Activated CD4-positive, alpha-beta T cell treated with anti-CD3 and anti-CD28 coated beads, Interleukin-2, amount 50 U/mL, for 4 hours (primary cell): ENCODE measurements around the gene RAB44.

ENCODE experiments used
- DNase-seq, 2 experiments: peaks; one replicate each; pipeline ENCODE4 v3.0.0-alpha.2; 2020

RAB44 gene

DNA sequence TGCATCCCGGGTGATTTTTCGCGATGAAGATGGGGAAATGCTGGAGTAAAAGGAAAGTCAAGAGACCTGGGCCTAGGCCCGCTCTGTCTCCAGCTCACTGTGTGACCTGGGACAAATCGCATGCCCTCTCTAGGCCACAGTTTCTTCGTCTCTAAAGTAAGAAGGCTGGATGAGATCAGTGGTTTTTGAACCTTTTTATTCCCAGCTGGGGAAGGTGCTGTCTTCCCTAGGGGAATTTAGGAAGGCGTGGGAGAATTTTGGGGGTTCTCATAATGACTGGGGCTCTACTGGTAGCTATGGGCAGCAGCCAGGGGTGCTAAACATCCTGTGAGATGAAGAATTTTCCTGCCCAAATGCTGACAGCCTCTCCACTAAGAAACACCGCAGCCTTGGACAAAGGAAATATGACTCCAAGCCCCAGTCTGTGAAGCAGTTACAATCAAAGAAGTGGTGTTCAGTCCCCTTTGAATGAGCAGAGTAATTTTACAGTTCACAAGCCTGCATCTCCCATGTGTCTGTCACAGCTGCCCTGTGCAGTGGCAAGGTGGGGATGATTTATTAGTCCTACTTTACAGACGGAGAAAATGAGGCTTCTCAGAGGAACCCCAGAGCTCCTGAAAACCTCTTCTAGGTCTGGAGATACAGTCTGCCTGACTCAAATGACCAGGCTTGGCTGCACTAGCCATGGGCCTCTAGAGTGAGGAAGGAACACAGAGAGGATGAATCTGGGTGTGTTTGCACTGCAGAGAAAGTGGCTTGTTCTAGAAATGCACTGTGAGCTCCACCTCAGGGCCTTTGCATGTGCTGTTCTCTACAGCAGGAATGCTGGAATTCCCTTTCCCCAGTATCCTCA lies 57.2 kb downstream of the RAB44 start:
- no peak for DNase-seq

DNA sequence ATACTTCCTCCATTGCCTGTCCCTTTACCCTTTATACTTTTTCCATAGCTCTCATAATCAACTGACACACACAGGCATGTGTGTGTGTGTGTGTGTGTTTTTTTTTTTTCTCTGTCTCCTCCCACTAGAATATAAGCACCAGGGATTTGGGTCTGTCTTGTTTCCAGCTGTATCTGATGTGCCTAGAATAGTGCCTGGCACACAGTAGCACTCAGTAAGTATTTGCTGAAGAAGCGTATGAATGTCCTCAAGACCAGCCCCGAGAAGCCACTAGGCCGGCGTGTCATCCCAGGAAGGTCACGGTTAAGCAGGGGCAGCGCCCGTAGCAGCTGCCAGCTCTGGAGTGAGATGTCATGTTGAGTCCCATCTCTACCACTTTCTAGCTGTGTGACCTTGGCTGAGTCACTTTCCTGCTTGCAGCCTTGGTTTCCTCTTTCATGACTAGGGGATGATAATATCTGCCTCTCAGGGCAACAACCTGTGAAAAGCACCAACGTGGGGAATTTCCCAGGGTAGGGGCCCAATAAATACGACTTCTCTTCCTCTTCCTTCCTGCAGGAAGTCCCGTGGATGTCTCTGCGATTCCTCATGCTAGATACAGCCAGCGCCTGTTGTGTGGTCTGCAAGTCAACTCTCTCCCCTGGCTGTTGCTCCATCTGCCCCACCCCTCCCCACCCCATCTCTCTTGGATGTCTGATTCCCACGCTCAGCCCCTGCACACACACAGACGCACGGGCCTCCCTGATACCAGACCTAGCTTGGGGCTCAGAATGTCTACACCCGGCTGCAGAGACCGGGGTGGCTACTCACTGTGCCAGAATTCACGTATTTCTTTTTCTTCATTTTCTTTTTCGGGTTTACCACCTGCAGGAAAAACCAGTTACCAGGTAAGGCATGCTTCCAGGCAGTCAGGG lies 58.1 kb downstream of the RAB44 start:
- peak; percentile 61 to 67 for DNase-seq

DNA sequence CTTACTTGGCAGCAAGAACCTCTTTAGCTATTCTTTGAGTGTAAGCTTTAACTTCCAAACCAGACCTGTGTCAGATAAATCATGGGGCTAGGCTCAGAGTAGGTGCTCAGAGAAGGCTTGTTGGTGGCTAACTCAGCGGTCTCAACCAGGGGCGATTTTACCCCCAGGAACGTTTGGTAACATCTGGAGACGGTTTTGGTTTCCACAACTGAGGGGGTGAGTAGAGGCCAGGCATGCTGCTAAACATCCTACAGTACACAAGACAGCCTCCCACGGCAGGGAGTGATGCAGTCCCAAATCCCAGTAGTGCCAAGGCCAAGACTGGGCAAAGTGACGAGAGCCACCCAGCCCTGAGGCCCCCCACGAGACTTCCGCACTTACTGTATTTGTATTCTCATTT lies 59.2 kb downstream of the RAB44 start:
- DNase-seq: no peak

DNA sequence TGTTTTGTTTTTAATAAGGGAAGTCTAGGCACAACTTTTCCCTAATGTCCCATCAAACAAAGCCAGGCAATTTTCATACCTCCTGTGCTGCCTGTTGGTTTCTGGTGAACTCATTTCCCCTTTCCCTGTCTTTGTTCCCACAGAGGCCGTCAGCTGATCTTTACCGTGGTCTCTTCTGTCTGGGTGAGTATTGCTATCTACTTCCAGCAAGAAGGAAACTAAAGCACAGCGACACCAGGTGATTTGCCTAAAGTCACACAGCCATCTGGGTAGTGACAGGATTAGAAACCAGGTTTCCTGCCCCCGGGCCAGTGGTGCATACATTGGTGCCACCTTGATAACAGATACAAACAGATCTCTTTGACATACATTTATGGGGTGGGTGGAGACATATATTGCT lies 59.6 kb downstream of the RAB44 start:
- DNase-seq: peak in 1 of 2 experiments; percentile 17

DNA sequence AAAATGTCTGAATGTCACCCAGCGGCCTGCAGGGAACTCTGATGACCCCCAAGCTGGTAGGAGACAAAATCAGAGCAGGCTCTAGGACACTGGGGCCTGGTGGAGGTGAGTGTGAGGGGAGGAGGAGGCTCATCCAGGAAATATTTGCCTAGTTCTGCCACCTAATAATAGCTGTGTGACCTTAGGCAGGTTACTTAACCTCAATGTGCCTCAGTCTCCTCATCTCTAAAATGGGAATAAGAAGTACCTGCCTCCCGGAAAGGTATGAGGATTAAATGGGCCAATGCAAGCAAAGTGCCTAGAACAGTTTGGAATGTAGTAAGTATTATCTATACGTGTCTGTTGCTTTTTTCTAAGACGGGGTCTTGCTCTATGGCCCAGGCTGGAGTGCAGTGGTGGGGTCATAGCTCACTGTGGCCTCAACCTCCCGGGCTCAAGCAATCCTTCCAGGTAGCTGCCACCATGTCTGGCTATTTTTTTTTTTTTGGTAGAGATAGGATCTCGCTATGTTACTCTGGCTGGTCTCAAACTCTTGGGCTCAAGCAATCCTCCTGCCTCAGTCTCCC lies 60.4 kb downstream of the RAB44 start:
- DNase-seq: no peak

DNA sequence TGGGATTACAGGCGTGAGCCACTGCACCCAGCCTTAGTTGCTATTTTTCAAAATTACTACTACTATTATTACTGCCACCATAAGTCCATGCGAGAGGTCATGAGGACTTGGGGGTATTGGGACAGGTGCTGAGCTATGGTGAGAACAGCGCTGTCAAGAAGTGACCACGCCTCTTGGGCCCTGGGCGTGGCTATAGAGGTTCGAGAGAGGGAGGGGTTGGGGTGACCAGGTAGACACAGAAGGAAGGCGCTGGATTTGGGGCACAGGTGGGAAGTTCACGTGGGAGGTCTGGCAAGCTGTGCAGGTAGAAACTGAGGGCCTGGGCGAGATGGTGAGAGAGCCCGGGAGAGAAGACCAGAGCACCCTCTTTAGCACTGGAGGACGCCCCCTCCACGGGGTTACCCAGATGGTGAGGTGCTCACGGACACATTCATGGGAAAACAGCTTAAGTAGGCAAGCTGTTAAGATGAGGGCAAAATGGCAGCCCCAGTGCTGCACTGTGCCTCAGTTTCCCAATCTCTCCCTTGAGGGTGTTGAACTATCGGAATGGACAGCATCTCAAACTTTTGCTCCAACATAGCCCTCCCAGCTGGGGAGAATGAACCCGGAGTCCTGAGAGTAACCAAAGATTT lies 61.0 kb downstream of the RAB44 start:
- DNase-seq: no peak

DNA sequence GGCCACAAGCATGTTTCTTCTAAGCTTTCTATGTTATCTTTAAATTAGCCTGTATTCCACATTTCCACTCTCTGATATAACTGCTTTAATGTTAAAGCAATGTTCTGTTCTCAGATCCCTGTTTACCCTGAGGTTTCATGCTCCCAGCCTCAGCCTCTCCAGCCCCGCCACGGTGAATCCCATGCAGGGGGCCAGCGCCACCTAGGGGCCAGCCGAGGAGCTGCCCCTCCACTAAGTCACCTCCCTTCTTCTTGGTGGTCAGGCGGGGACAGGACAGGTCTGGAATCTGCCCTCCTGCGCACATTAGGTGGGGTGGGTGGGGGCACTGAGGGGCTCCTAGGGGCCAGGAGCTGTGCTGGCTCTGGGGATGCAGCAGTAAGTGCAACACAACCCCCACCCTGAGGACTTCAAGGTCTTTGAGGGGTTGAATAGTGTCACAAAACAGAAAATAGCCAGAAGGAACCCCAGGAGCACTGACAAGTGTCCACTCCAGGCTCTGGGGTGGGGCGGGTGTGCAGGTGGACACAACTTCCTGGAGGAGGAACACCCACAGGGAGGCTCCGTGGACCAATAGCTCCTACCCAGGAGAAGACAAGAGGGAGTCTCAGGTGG lies 61.6 kb downstream of the RAB44 start:
- DNase-seq: peak; percentile 73 to 78

DNA sequence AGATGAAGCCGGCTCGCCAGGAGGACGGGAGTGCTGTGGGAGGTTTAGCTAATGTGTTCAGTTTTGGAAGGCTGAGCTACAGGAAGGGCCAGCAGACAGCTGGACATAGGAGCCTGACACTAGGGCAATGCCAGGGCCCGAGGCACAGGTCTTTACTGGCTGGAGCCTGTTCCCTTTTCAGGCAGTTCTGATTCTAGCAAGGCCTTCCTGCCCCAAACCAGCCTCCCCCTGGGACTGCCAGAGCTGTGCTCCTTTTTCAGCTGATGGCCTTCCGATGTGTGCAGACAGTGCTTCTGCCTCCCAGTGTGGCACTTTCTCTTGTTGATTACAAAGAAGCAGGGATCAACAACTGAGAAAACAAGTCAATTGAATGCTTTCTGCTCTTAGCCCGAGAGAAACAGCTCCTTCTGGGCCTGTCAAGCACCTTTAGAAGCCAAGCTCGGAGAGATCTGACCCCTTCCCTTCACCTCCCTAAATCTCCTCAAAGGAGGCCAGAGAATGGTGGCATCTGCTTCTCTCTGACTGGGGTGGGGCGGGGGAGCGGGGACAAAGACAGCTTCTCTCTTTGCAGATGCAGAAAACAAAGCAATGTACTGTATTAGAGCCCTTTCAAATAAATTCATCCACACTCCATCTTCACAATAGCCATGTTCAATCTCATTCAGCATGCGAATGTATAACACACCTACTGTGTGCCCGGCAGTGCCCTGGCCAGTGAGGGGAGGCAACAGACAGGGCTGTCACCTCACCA lies 63.2 kb downstream of the RAB44 start:
- no peak for DNase-seq

DNA sequence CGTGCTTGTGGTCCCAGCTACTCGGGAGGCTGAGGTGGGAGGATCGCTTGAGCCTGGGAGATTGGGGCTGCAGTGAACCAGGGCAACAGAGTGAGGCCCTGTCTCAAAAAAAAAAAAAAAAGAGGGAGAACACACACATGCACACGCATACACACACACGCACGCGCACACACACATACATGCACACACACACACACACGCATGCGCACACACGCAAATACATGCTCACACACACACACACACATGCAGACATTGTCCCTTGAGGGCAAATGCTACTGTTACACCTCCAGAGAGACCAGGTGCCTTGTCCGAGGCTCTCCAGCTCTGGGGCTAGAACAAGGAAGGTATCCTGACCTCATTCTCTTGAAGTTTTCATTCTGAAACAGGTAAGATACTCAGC lies 64.5 kb downstream of the RAB44 start:
- DNase-seq: no peak

DNA sequence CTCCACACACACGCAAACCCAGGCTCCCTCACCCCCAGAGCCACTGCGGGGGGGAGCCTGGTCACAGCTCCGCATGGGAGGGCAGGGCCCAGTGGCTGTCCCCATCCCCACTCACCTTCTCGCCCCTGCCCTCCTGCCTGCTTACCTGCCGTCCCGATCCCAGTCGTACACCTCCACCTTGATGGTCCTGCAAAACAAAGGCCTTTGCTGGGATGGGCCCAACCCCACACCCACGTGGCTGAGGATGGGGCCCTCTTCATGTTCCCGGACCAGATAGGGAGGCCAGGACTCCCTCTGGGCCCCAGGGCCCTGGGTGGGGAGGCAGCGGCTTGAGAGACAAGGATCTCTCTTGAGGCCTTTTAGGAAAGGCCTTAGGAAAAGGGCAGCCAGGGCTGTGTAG lies 67.6 kb downstream of the RAB44 start:
- no peak for DNase-seq

DNA sequence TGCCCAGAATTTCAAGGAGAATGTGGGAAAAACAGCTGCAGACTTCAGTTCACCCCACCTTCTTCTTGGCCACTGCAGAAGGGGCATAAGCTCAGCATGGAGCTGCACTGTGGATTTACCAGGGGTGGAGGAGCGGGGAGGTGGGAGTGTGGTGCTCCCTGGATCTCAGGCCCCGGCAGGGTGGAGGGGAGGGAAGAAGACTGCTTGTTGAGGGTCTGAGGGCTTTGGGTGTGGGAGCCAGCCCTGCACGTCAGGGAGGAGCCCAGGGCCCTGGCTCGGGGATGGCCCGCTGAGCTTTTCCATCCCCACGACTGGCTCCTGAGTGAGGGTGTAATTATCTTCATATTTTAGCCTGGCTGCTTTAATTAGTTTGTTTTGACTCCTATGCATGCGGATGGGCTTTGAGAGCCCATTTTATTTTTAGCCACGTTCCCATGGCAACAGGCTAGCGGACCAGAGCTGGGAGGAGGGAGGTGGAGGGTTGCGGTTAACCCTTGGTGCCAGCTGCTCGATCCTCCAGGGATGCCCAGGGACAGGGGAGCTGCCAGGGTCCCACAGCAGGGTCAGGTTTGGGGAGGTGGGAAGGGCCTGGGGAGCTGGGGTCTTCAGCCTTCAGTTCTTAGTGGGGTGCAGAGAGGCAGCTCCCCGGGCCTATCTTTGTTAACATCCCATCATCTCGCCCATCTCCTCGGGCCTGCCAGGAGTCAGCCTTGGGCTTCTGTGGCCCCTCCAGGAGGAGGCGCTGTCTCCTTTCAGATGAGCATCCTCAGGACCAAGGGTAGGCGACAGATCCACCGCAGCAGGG lies 68.2 kb downstream of the RAB44 start:
- DNase-seq: peak; percentile 79 to 80

DNA sequence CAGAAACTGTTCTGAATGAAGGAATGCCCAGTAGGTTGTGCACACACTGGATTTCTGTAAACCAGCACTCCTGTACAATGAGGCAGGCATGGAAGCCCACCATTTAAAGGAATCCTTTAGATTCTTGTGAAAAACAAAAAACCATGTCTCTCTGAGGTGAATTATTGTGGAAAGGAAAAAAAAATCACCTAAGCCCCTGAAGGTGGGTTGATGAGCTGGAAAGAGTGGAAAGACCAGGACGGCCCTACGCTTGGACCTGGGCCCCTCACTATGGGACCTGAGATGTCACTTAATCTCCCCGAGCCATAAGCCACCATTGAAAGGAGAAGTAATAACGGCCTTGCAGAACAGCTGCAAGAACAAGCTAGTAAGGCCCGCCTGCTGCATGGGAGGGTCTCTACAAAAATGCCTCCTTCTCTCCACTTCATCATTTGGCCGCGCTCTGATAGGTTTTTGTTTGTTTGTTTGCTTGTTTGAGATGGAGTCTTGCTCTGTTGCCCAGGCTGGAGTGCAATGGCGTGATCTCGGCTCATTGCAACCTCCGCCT lies 68.8 kb downstream of the RAB44 start:
- DNase-seq: no peak

DNA sequence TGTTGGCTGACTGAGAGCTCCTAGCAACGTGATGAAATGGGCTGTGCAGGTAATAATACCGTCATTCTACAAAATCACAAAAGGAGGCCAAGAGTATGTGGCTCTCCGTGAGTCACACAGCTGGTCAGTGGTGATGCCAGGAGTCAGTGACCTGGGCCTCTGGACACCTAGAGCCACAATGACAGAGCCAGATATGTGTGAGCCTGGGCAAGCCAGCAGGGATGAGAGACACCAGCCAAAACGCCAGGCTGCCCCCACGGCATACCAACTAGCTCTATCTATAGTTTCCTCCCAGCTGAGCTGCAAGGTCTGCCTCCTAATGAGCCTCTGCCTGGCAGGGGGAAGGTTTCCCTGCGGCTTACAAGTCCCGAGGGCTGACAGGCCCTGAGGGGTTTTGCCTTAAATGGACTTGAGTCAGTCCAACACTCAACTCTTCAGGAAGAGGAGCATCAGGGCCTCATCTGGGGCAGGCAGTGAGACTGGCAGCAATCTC lies 71.6 kb downstream of the RAB44 start:
- DNase-seq: no peak

DNA sequence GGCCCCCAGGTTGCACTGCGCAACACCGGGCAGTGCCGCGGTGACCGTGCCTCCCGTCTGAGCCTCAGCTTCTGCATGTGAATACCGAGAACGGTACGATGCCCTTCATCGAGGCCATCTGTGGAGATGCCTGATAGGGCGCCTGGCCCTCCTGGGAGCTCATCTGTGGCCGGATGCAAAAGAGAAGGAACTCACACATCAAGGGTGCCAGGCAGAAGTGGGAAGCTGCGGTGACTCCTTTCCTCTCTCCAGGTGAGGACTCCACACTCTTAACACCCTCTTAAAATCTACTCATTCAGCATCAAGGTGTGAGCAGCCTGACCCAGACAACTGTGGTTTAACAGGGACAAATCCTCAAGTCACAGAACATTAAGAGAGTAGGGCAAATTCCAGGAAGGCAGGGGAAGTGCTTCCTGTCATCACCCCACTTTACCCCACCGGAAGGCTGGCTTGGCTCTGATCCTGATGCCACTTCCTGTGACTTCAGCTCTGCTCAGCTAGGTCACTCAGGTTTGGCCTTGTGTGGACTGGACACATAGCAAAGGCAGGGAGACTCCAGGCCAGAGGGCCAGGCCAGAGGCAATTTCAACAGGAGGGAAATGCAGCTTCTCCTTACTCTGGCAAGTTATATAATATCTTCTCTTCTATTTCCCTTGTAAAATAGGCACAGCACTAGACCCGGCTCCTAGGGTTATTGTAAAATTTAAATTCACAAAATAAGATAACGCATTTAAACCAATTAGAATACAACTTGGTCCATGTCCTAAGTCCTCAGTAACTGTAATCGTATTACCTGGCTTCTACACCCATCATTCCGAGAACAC lies 72.3 kb downstream of the RAB44 start:
- DNase-seq: no peak

DNA sequence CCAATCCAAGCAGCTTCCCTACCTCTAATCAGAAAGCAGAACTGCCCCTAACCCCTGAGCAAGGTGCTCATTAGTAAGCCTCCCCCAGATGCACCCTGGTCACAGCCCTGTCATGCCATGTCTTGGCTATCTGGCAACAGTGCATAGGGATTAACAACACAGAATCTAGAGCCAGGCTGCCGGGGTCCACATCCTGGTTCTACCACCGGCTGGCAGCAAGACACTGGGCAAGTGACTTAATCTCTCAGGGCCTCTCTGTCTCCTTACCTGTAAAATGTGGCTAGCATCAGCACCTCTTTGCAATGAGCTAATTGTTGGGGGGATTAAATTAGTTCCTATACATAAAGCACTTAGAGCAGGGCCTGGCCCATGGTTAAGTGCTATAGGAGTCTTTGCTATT lies 73.5 kb downstream of the RAB44 start:
- no peak for DNase-seq

DNA sequence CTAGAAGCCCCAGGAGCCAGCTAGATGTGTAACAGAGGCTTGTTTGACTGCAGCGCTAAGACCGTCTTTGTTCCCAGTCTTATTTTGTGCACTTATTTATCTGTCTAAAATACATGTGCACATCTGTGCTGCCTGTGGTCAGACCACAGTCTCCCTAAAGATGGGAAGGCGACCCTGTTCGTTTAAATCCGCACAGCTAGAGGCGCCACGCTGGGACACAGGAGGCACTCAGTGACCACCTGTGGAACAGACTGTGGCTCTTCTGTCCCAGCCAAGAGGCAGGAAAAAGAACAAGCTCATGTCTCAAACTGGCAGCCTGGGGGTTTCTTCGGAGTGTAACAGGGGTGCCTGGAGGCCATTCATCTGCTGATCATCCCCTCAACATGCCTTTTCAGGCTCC lies 74.8 kb downstream of the RAB44 start:
- DNase-seq: no peak

DNA sequence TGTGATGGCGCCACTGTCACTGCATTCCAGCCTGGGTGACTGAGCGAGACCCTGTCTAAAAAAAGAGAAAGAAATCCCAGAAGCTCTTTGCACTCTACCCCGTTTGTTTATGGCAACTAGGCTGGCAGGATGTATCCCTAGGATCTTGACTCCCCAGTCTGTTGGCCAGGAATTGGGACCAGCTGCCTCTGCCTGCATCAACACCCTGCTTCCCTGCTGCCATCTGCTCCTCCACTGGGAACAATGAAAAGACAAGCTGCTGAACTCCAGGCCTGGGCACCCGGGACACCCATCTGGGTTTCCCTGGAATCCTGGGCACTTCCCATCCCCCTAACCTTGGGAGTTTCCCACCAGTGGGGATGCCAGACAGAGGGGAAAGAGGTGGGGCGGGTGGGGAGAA lies 76.7 kb downstream of the RAB44 start:
- DNase-seq: no peak

DNA sequence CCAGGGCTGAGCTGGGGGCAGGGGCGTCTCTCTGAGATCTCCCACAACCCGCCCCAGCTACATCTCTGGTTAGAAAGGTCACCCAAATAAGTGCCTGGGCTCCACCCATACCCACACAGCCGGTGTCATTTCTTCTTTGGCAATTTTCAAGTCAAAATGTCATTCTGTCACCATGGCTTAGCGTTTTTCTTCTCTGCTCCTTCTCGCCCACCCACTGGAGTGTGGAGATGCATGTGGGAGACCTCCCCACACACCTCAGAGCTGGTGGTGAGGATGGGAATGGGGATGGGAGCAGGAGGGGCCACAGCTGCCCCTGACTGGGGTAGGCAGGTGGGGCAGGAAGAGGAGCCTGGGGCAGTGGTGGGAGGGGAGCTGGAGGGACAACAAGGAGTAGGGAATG lies 78.5 kb downstream of the RAB44 start:
- no peak for DNase-seq

DNA sequence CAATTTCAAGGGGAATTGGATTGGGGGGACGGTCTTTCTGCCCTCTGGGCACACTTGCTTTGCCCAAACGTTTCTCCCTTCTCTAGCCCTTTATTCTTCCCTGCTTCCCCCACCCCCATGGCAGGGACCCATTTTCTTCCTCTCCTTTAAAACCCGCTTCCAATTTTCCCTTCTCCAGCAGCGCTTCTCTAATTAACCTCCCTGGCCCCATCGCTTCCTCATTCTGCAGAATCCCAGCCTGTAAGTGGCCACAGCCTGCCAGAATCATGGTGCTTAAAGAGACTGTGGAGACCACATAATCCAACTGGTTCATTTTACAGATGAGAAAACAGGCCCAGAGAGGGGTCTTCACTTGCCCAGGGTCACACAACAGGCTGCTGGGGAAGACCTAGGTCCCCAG lies 80.2 kb downstream of the RAB44 start:
- no peak for DNase-seq

DNA sequence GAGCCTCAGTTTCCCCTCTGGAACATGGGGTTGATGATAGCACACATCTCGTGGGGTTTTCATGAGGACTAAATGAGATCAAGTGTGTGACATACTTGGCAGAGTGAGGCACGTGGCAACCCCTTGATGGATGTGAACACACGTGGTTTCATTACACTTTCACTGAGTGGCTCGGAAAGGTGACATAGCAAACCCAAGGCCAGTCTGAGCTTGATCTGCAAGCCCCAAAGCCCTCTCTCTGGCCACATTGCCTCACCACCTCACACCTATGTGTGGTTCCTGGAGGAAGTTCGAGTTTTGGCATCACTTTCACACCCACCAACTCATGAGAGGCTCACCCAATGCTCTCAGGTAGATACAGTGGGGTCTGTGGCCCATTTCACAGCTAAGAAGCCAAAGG lies 81.6 kb downstream of the RAB44 start:
- DNase-seq: no peak
